PC-3 (cell line): Measurements from ENCODE around the gene VAPB. TPM values are rescaled to one million over a fixed set of nuclear protein-coding genes. Genes with fewer than 3 reads are reported as not detected.

Source experiments
- ATAC-seq: fragments of 200-7000 bp; cut with Tn5 transposase; 2 replicates; pipeline ENCODE4 v1.9.1; 2020; ENCODE audit warnings: mild to moderate bottlenecking, moderate library complexity
- BruUV-seq: library from RNA; stranded (reverse); fragments of 400-500 nt; replicated peaks from 2 replicates; lab custom pipeline; 2021; lab: Mats Ljungman, UMichigan
- CTCF ChIA-PET: fragments of 300-600 bp; sonication (Branson Sonifier 250); formaldehyde crosslinking; loops from one replicate; lab custom pipeline; 2022; ENCODE audit warnings: antibody characterized with exemption; lab: Charles Lee
- POLR2A ChIA-PET: fragments of 300-600 bp; sonication (Branson Sonifier 250); formaldehyde crosslinking; loops from one replicate; lab custom pipeline; 2022; ENCODE audit warnings: antibody characterized with exemption; ENCODE audit not compliant: unreplicated experiment; lab: Charles Lee
- DNase-seq: peaks from one replicate; pipeline ENCODE4 v3.0.0-alpha.2; 2015
- H2AFZ ChIP-seq: fragments of 300-600 bp; sonication (generic); 2 replicates; pipeline ENCODE4 v1.6.0; 2016; ENCODE audit warnings: antibody characterized with exemption, low read length
- H3F3A ChIP-seq: fragments of 300-600 bp; sonication (generic); one replicate; pipeline ENCODE4 v1.6.0; 2017; ENCODE audit warnings: antibody characterized with exemption, low read length, control low read depth, mild to moderate bottlenecking; ENCODE audit not compliant: unreplicated experiment
- H3K27ac ChIP-seq: fragments of 300-600 bp; sonication (generic); 2 replicates; pipeline ENCODE4 v1.5.1; 2016; ENCODE audit warnings: mild to moderate bottlenecking, low read length
- H3K27me3 ChIP-seq: fragments of 300-600 bp; sonication (generic); 2 replicates; pipeline ENCODE4 v1.6.1; 2016; ENCODE audit warnings: low read length, mixed read lengths
- H3K36me3 ChIP-seq: fragments of 300-600 bp; sonication (generic); 2 replicates; pipeline ENCODE4 v1.6.1; 2016; ENCODE audit warnings: low read depth, mixed run types, low read length, mixed read lengths
- H3K4me1 ChIP-seq: fragments of 300-600 bp; sonication (generic); 2 replicates; pipeline ENCODE4 v1.5.1; 2016; ENCODE audit warnings: low read length; ENCODE audit not compliant: insufficient read depth
- H3K4me2 ChIP-seq: fragments of 300-600 bp; sonication (generic); 2 replicates; pipeline ENCODE4 v1.6.0; 2016; ENCODE audit warnings: low read length
- H3K4me3 ChIP-seq: fragments of 300-600 bp; sonication (generic); 2 replicates; pipeline ENCODE4 v1.5.1; 2016; ENCODE audit warnings: mild to moderate bottlenecking, low read length, mixed read lengths
- H3K79me2 ChIP-seq: fragments of 300-600 bp; sonication (generic); 2 replicates; pipeline ENCODE4 v1.6.1; 2017; ENCODE audit warnings: low read length, mixed read lengths
- H3K9ac ChIP-seq: fragments of 300-600 bp; sonication (generic); 2 replicates; pipeline ENCODE4 v1.6.0; 2016; ENCODE audit warnings: mild to moderate bottlenecking, low read length
- H3K9me2 ChIP-seq: fragments of 300-600 bp; sonication (generic); replicated peaks from 2 replicates; pipeline ENCODE4 v1.6.1; 2016; ENCODE audit warnings: mixed run types, low read length, mixed read lengths
- H3K9me3 ChIP-seq: fragments of 300-600 bp; sonication (generic); 2 replicates; pipeline ENCODE4 v1.6.1; 2016; ENCODE audit warnings: low read length, mixed read lengths
- H4K20me1 ChIP-seq: fragments of 300-600 bp; sonication (generic); 2 replicates; pipeline ENCODE4 v1.6.1; 2016; ENCODE audit warnings: low read length, mixed read lengths
- EZH2 ChIP-seq: fragments of 300-600 bp; sonication (generic); IDR thresholded peaks from one replicate; pipeline ENCODE4 v1.6.1; 2017; ENCODE audit warnings: antibody characterized with exemption, mild to moderate bottlenecking, low read length; ENCODE audit not compliant: unreplicated experiment
- EZH2phosphoT487 ChIP-seq: fragments of 300-600 bp; sonication (generic); IDR thresholded peaks from 2 replicates; pipeline ENCODE4 v1.6.1; 2018; ENCODE audit warnings: mild to moderate bottlenecking, antibody characterized with exemption, low read length, borderline replicate concordance
- intact Hi-C: fragments of 100-400 bp; cut with micrococcal nuclease; formaldehyde crosslinking; loops from 2 replicates; pipeline ENCODE4 v1.9.0; 2023
- total RNA-seq: library from RNA; depleted of rRNA; stranded (reverse); fragments of >200 nt; gene quantifications from 2 replicates; pipeline ENCODE4 v1.2.3, GENCODE V29; 2014
- TF ChIP-seq, protein P1 (sequence below): fragments of 300-600 bp; sonication (generic); conservative IDR thresholded peaks from 2 replicates; pipeline ENCODE4 v1.5.1; 2017; ENCODE audit warnings: antibody characterized with exemption, low read depth, mild to moderate bottlenecking, low read length

VAPB gene
- total RNA-seq, 1 experiment from 2014 or later: 16.5 TPM

DNA sequence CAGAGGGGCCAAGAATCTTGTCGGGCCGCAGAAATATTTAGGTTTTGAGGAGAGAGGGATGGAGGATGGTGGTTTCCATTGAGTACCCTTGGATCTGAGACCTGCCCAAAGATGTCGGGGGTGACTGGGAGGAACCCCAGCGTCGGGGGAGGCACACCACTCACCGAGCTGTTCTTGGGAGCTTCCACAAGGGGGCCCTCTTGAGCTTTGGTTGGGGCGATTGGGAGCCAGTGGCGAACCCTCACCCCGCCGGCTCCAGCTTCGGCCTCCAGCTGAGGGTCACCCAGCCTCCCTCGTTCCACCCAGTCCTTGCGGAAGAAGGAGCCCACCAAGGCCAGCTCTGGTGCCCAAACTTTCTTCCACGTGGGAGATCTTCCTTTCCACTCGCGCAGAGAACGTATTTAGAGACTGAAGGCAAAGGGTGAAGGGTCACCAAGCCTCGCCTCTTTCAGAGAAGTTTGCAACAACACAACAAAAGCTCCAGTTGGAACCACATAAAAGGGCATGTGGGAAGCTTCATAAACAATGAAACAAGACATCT lies 92.5 kb downstream of the VAPB start:
- ATAC-seq (peak; percentile 89), DNase-seq (peak; percentile 86)
- ChIA-PET POLR2A (interaction anchor here (0.5 to 0.6 kb wide), 2 partner anchors 169 to 869 kb away, joined by 3 read pairs; no protein-coding TSS in a partner anchor), CTCF (interaction anchor here (0.6 to 2.0 kb wide), 12 partner anchors 130 to 371 kb away, joined by 3 to 15 read pairs (median 6); partner anchors contain the start of genes GNAS and STX16)
- H3K9ac ChIP-seq: no peak overlapping the region
- BruUV-seq: no TSS peak
- H3K79me2 ChIP-seq: no peaks in the 10 kb centered on the region
- TF ChIP-seq, protein P1, sequence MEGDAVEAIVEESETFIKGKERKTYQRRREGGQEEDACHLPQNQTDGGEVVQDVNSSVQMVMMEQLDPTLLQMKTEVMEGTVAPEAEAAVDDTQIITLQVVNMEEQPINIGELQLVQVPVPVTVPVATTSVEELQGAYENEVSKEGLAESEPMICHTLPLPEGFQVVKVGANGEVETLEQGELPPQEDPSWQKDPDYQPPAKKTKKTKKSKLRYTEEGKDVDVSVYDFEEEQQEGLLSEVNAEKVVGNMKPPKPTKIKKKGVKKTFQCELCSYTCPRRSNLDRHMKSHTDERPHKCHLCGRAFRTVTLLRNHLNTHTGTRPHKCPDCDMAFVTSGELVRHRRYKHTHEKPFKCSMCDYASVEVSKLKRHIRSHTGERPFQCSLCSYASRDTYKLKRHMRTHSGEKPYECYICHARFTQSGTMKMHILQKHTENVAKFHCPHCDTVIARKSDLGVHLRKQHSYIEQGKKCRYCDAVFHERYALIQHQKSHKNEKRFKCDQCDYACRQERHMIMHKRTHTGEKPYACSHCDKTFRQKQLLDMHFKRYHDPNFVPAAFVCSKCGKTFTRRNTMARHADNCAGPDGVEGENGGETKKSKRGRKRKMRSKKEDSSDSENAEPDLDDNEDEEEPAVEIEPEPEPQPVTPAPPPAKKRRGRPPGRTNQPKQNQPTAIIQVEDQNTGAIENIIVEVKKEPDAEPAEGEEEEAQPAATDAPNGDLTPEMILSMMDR: peak; percentile 99
- TF ChIP-seq EZH2 (no peak), EZH2phosphoT487 (no peak)
- peaks cover 5% of the 10 kb centered on the region for H3K4me1 ChIP-seq
- H3F3A ChIP-seq: no peaks in the 10 kb centered on the region
- H4K20me1 ChIP-seq: no peaks in the 10 kb centered on the region
- H3K9me3 ChIP-seq: peaks cover 8% of the 10 kb centered on the region; the same call in 1 of the 2 replicates
- H3K27ac ChIP-seq: no peak overlapping the region
- H3K9me2 ChIP-seq: no peaks in the 10 kb centered on the region
- H3K27me3 ChIP-seq: no peaks in the 10 kb centered on the region
- peak overlapping the region; percentile 77 for H2AFZ ChIP-seq
- no peaks in the 10 kb centered on the region for H3K36me3 ChIP-seq
- H3K4me2 ChIP-seq: peak overlapping the region; percentile 64
- intact Hi-C loops: loop anchor here (1.0 to 2.0 kb wide), 4 partner anchors 163 to 358 kb away; partner anchors contain the start of gene NPEPL1
- no peak overlapping the region for H3K4me3 ChIP-seq

- intact Hi-C loops: no loop called here
Measured at GRCh38 chr20:58482416-58482815, 93.4 kb downstream of the VAPB start.

DNA sequence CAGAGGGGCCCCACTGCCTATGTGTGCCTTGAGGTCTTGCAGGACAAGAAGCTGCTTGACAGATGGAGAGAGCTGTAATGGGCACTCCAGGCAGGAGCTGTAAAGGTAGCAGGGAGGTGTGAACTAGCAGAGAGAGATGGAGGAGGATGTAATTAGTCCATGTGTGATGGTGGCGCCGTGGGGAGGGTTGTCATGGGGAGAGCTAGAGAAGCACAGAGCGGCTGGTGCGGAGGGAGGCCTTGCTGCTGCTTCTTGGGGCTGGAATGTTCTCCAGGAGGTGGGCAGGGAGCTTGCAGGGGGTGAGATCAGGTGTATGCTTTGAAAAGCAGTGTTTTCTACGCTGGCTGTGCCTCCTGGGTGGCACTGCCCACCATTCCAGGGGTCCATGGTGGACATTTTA lies 94.0 kb downstream of the VAPB start:
- Histone ChIP-seq H3K79me2 (no peaks in the 10 kb centered on the region), H3K9me3 (peaks cover 6% of the 10 kb centered on the region; the same call in 1 of the 2 replicates), H3K27ac (no peak overlapping the region), H3K36me3 (no peaks in the 10 kb centered on the region), H3K4me1 (peaks cover 5% of the 10 kb centered on the region), H3F3A (no peaks in the 10 kb centered on the region), H3K4me2 (no peak overlapping the region), H3K27me3 (no peaks in the 10 kb centered on the region), H3K9ac (no peak overlapping the region), H4K20me1 (no peaks in the 10 kb centered on the region), H2AFZ (no peak overlapping the region), H3K9me2 (no peaks in the 10 kb centered on the region), H3K4me3 (no peak overlapping the region)
- DNase-seq: no peak
- no TSS peak for BruUV-seq
- TF ChIP-seq EZH2phosphoT487 (no peak), EZH2 (no peak)
- TF ChIP-seq, protein P1: no peak
- POLR2A ChIA-PET: no interaction called here
- intact Hi-C loops: no loop called here
- CTCF ChIA-PET: no interaction called here
- ATAC-seq: no peak

More at GRCh38 chr20:58482416-58482815, 93.4 kb downstream of the VAPB start:
- DNase-seq (no peak), ATAC-seq (no peak)
- ChIA-PET CTCF (interaction anchor here (1.2 to 1.3 kb wide), 2 partner anchors 356 to 358 kb away, joined by 5 to 7 read pairs; no protein-coding TSS in a partner anchor), POLR2A (no interaction called here)
- no peak overlapping the region for H3K9ac ChIP-seq
- no peaks in the 10 kb centered on the region for H4K20me1 ChIP-seq
- BruUV-seq: no TSS peak
- H2AFZ ChIP-seq: no peak overlapping the region
- no peaks in the 10 kb centered on the region for H3K27me3 ChIP-seq
- H3K9me2 ChIP-seq: no peaks in the 10 kb centered on the region
- H3K4me1 ChIP-seq: peaks cover 5% of the 10 kb centered on the region
- no peak overlapping the region for H3K4me3 ChIP-seq
- H3K9me3 ChIP-seq: peaks cover 8% of the 10 kb centered on the region; the same call in 1 of the 2 replicates
- no peak overlapping the region for H3K4me2 ChIP-seq
- H3K79me2 ChIP-seq: no peaks in the 10 kb centered on the region
- H3K27ac ChIP-seq: no peak overlapping the region
- no peaks in the 10 kb centered on the region for H3F3A ChIP-seq
- TF ChIP-seq EZH2: no peak
- H3K36me3 ChIP-seq: no peaks in the 10 kb centered on the region
